GM12891 (cell line): ENCODE results near the gene NPR1.

ENCODE experiments used
- POLR2A ChIP-seq: IDR thresholded peaks from 2 replicates; pipeline ENCODE4 v1.6.1; 2011; ENCODE audit warnings: low read depth, low read length, control low read depth
- POLR2AphosphoS5 ChIP-seq: IDR thresholded peaks from 2 replicates; pipeline ENCODE4 v1.6.1; 2011; ENCODE audit warnings: low read depth, low read length, control low read depth
- POU2F2 ChIP-seq: IDR thresholded peaks from 2 replicates; pipeline ENCODE4 v1.6.1; 2011; ENCODE audit warnings: low read depth, mild to moderate bottlenecking, control low read depth, low read length, moderate library complexity
- SPI1 ChIP-seq: IDR thresholded peaks from 2 replicates; pipeline ENCODE4 v1.6.1; 2011; ENCODE audit warnings: low read depth, low read length, control low read depth
- TAF1 ChIP-seq: IDR thresholded peaks from 2 replicates; pipeline ENCODE4 v1.6.1; 2011; ENCODE audit warnings: low read depth, low read length, control low read depth

DNA sequence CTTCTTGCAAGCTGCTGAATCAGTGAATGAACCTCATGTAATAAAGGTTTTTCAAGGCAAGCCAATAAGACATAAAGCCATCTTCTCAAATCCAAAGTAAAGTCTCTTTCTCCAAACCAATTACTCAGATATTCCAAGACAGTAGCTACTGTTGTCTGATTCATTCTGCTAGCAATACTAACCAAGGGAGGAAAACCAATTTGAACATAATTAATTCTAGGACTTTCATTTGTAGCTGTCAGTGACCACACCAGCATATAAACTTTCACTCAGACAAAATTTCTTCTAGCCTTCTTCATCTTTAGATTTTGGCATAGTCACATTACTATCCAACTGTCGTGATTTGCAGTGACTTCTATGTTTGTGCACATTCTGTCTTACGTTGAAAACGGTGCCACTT is 38.8 kb downstream of the NPR1 start:
- TF ChIP-seq TAF1 (no peak), POLR2A (no peak), POU2F2 (no peak), POLR2AphosphoS5 (no peak), SPI1 (no peak)
